GM13976 (cell line): ENCODE measurements around the gene CHPF2.

Source experiments
- DNase-seq: peaks from one replicate; pipeline ENCODE4 v3.0.0; 2012; ENCODE audit warnings: low spot score
- in situ Hi-C: fragments of 300-500 bp; cut with MboI; formaldehyde crosslinking; loops from one replicate; pipeline ENCODE4 v1.12.0; 2022; ENCODE audit warnings: low sequenced_read_pairs, mixed read lengths, inconsistent platforms; ENCODE audit not compliant: unreplicated experiment
- TF ChIP-seq, protein P1 (sequence below): IDR thresholded peaks from 2 replicates; pipeline ENCODE4 v1.5.1; 2012; ENCODE audit warnings: borderline replicate concordance, mild to moderate bottlenecking; ENCODE audit not compliant: insufficient read depth; ENCODE audit errors: extremely low read depth, missing control alignments, control extremely low read depth

Gene CHPF2

DNA sequence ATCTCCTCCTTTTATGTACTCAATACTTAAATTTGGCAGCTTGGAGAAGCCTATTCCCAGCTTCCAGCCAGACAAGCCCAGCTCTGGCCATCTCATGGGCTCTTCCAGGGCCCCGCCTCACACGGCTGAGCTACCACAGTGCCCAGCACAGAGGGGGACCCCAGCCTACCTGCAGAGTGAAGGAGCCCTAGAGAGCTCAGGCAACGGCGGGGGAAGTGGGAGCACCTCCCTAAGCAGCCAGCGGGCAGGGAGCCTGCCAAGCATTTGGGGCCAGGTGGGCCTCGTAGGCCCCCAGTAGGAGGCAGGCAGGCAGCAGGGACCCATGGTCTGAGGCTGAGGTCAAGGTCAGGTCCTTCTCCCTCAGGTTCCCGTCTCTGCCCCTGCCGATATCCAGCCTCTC is 45.3 kb downstream of the CHPF2 start:
- in situ Hi-C loops, result no loop called here
- TF ChIP-seq, protein P1, sequence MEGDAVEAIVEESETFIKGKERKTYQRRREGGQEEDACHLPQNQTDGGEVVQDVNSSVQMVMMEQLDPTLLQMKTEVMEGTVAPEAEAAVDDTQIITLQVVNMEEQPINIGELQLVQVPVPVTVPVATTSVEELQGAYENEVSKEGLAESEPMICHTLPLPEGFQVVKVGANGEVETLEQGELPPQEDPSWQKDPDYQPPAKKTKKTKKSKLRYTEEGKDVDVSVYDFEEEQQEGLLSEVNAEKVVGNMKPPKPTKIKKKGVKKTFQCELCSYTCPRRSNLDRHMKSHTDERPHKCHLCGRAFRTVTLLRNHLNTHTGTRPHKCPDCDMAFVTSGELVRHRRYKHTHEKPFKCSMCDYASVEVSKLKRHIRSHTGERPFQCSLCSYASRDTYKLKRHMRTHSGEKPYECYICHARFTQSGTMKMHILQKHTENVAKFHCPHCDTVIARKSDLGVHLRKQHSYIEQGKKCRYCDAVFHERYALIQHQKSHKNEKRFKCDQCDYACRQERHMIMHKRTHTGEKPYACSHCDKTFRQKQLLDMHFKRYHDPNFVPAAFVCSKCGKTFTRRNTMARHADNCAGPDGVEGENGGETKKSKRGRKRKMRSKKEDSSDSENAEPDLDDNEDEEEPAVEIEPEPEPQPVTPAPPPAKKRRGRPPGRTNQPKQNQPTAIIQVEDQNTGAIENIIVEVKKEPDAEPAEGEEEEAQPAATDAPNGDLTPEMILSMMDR, result no peak
- no peak for DNase-seq

DNA sequence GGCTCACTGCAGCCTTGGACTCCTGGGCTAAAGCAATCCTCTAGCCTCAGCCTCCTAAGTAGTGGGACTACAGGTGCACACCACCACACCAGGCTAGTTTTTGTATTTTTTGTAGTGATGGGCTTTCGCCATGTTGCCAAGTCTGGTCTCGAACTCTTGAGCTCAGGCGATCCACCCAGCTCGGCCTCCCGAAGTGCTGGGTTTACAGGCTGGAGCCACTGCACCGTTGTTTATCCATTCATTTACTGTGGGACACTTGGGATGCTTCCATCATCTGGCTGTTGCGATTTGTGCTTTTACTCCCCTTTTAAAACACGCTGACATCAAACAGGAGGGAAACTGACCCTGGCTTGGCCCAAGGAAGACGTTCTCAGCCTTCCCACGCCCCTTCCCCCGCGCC is 46.7 kb downstream of the CHPF2 start:
- TF ChIP-seq, protein P1, result no peak
- no peak for DNase-seq
- in situ Hi-C loops, result no loop called here

DNA sequence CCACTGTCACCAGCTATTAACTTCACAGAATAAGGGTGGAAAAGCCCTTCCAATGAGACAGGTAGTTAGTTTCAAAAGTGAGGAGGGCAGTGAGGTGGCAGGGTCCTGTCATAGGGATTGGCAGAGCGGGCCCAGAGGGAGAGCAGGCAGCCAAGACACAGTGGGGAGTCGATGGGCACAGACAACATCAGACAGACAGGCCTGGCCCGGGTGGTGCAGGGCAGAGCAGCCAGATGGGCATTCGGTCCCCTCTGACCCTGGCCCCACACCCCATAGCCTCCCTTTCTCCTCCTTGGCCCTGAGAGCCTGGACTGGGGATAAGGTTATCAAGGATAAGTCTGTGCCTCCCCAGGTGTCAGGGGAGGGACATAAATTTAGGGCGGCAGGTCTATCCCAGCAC is 47.6 kb downstream of the CHPF2 start:
- DNase-seq, result no peak
- TF ChIP-seq, protein P1, result no peak
- in situ Hi-C loops, result no loop called here

DNA sequence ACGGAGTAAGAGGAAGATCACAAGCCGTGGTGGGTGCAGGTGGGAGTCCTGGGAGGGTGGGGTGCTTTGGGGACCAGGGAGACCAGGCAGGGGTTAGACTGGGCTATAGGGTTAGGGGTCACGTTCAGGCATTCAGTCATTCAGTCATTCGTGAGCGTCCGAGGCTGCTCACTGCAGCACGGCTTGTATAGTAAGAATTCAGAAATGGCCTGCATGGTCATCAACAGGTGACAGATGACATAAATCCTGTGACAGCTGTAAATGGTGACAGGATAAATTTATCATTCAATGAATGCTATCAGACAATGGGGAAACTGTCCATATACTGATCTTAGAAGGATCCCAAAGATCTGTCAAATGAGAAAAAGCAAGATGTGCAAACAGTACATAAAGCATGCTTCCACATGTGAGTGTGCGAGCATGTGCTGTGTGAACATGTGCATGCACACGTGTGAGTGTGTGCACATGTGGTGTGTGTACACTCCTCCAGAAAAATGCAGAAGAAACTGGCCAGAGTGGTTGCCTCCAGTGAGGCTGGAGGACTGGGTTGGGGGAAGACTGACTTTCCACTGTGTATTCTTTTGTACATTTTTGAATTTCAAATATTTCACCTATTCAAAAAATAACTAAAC is 48.2 kb downstream of the CHPF2 start:
- TF ChIP-seq, protein P1, result no peak
- no peak for DNase-seq
- in situ Hi-C loops, result no loop called here

DNA sequence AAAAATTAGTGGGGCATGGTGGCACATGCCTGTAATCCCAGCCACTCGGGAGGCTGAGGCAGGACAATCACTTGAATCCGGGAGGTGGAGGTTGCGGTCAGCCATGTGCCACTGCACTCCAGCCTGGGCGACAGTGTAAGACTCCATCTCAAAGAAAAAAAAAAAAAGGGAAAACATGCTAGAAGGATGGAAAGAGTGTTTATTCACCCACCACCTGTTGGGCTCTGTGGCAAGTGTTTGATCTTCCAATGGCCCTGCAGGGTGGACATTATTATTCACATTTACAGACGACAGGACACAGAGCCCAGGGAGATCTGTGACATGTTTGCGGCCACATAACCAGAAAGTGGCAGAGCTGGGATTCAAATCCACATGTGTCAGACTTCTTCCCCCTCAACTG is 49.4 kb downstream of the CHPF2 start:
- in situ Hi-C loops, result no loop called here
- DNase-seq, result no peak
- TF ChIP-seq, protein P1, result no peak

DNA sequence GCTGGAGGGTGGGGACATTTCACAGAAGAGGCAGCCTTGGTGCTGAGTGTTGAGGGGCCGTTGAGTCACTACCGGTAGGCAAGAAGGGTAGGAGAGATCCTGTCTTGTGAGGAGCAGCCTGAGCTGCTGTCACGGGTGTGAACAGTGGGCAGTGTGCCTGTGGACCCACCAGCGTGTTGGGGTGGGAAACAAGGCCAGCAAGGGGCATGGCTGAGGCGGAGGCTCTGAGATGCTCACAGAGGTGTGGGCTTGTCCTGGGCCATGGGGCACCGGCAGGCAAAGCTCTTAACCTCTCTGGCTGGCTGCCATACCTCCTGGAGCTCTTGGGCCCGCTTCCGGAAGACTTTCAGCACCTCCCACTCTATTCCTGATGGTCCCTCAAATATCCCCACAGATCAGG is 49.8 kb downstream of the CHPF2 start:
- no peak for DNase-seq
- TF ChIP-seq, protein P1, result no peak
- in situ Hi-C loops, result no loop called here

DNA sequence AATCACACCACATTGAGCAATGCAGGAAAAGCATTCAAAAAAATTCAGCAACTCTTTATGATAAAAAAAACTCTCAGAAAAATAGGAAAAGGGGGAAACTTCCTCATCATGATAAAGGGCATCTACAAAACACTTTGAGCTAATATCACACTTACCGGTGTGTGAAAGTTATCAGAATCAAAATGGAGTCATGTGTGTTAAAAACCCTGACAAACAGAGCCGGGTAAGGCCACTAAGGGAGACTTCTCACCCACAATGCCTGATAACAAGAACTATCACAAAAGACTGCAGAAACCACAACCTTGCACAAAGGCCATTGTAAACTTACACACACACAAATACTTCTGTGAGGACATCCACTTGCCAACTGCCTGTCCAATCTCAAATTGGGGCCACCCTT is 51.0 kb downstream of the CHPF2 start:
- TF ChIP-seq, protein P1, result no peak
- in situ Hi-C loops, result no loop called here
- no peak for DNase-seq
